BE2C (cell line): ENCODE results near the gene TEPSIN.

ENCODE experiments used
- DNase-seq: peaks from one replicate; pipeline ENCODE4 v3.0.0-alpha.2; 2020
- H3K27me3 ChIP-seq: fragments of 250-450 bp; sonication (Bioruptor Pico); 2 replicates; pipeline ENCODE4 v1.5.1; 2020; ENCODE audit warnings: mild to moderate bottlenecking
- H3K36me3 ChIP-seq: fragments of 250-450 bp; sonication (Bioruptor Pico); 2 replicates; pipeline ENCODE4 v1.5.1; 2020; ENCODE audit warnings: mild to moderate bottlenecking
- H3K4me1 ChIP-seq: fragments of 250-450 bp; sonication (Bioruptor Pico); 2 replicates; pipeline ENCODE4 v1.5.1; 2020
- H3K4me3 ChIP-seq: 2 replicates; pipeline ENCODE4 v1.5.1; 2011; ENCODE audit warnings: low read depth, low read length
- H3K9me3 ChIP-seq: fragments of 250-450 bp; sonication (Bioruptor Pico); 2 replicates; pipeline ENCODE4 v1.5.1; 2020
- CTCF ChIP-seq: IDR thresholded peaks from 2 replicates; pipeline ENCODE4 v1.5.1; 2012; ENCODE audit warnings: mild to moderate bottlenecking, low read depth, low read length

The TEPSIN gene

DNA sequence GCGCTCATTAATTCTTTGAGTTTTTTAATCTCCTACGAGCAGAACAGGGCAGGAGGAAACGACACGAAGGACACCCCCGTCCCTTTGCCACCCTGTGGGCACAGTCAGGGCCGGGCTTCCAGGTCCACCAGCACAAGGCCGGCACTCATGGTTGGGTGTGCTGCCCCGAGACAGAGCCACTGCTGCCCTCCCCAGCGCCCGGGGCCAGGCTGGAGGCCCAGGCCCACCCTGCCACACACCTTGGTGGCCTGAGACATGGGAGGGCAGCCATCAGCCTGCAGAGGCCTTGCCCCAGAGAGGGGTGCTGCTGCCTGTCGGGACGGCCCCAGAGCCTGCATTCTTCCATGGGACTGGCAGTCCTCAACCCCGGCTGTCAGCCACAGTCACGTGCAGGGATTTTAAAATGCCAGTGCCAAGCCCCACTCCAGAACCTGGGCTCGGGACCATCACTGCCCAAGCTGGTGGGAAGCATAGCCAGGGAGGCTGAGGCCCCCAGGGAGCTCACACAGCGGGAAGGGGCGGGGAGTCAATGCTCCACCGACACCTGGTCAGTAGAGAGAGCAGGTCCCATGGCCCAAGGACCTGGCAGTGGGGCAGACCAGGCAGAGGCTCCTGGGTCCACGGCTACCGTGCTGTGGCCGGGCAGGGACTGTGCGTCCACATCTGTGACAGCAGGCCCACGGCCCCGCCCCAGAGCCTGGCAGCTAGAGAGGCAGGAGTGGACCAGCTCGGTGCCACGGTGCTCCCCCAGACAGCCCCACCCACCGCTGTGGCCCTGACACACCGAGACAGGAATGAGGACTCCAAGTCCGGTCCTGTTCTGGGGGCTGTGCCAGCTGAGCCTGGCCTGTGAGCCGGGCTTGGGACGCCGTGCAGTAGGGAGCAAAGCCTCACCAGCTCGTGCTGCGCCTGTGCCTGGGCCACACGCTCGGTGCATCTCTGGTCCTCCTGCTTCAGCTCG lies 43.6 kb downstream of the TEPSIN start:
- TF ChIP-seq CTCF: no peak
- peaks cover 13% of the 10 kb centered on the region for H3K4me1 ChIP-seq
- no peaks in the 10 kb centered on the region for H3K27me3 ChIP-seq
- H3K9me3 ChIP-seq: no peaks in the 10 kb centered on the region
- peaks cover 16% of the 10 kb centered on the region for H3K36me3 ChIP-seq
- DNase-seq: no peak
- H3K4me3 ChIP-seq: no peak overlapping the region

GRCh38 chr17:81194225-81194760 lies 44.6 kb downstream of the TEPSIN start:
- DNase-seq: no peak
- no peaks in the 10 kb centered on the region for H3K27me3 ChIP-seq
- H3K4me1 ChIP-seq: peaks cover 13% of the 10 kb centered on the region
- H3K9me3 ChIP-seq: no peaks in the 10 kb centered on the region
- peaks cover 16% of the 10 kb centered on the region for H3K36me3 ChIP-seq
- TF ChIP-seq CTCF: no peak
- H3K4me3 ChIP-seq: no peak overlapping the region

GRCh38 chr17:81193470-81194224 lies 45.2 kb downstream of the TEPSIN start:
- peaks cover 10% of the 10 kb centered on the region for H3K36me3 ChIP-seq
- no peak overlapping the region for H3K4me3 ChIP-seq
- H3K9me3 ChIP-seq: no peaks in the 10 kb centered on the region
- DNase-seq: peak; percentile 70
- no peak for TF ChIP-seq CTCF
- no peaks in the 10 kb centered on the region for H3K27me3 ChIP-seq
- peaks cover 13% of the 10 kb centered on the region for H3K4me1 ChIP-seq

DNA sequence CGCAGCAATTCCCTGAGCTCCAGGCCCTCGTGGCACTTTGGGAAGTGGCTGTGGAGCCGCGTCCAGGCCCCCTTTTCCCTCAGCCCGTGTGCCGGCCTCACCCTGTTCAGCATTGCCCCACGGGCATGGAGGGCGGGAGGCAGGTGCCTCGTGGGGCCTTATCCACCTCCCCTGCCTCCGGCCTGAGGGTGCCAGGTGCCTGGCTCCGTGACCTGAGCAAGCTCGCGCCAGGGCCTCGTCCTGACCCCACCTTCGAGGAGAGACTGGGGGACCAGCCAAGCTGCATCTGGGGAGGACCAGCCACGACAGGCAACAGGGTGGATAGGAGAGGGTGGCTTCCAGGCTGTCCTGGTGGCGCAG lies 45.8 kb downstream of the TEPSIN start:
- TF ChIP-seq CTCF: no peak
- DNase-seq: peak; percentile 8
- Histone ChIP-seq H3K4me1 (peaks cover 13% of the 10 kb centered on the region), H3K4me3 (no peak overlapping the region), H3K9me3 (no peaks in the 10 kb centered on the region), H3K27me3 (no peaks in the 10 kb centered on the region), H3K36me3 (peaks cover 10% of the 10 kb centered on the region)

GRCh38 chr17:81192386-81193050 lies 46.3 kb downstream of the TEPSIN start:
- H3K27me3 ChIP-seq: no peaks in the 10 kb centered on the region
- no peak overlapping the region for H3K4me3 ChIP-seq
- no peaks in the 10 kb centered on the region for H3K9me3 ChIP-seq
- no peak for TF ChIP-seq CTCF
- DNase-seq: peak; percentile 21
- peaks cover 13% of the 10 kb centered on the region for H3K4me1 ChIP-seq
- H3K36me3 ChIP-seq: peaks cover 10% of the 10 kb centered on the region
